GM18868 (cell line): ENCODE measurements around the gene ZNF836.
A peak's percentile ranks its signal among the peaks of the same experiment; 100 is the strongest.
"Not testable (repeated sequence)": the region's sequence is repeated elsewhere in the genome, so short reads cannot be mapped to it uniquely, and the experiment has no call there.

Source experiments
- ATAC-seq: cut with Tn5 transposase; IDR thresholded peaks from one replicate; pipeline ENCODE4 v1.9.1; 2021; ENCODE audit warnings: mild to moderate bottlenecking, moderate library complexity; ENCODE audit not compliant: unreplicated experiment

ZNF836 gene

GRCh38 chr19:52171321-52172169 is at the start of gene ZNF836:
Gene ZNF836, minus strand, starts transcription at chr19:52171621. Its CDS starts 3,549 bp downstream, at chr19:52168072.
- ATAC-seq = peak; percentile 77

DNA sequence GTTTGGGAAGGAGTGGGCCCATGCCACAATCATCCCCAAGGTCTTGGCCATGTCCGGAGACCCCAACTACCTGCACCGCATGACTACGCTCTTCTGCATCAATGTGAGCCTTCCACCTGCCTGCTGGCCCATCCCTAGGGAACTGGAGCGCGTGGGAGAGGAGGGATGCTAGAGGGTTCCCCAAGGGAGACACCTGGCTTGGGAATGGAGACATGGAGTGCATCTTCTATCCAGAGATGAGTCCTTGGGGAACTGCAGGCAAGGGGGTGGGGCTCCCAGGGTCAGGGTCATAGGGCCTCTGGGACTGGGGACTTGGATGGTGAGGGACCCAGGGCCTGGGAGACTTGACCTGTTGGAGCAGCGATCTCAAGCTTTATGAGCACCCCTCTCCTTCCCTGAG is 49.6 kb upstream of the ZNF836 start:
- no peak for ATAC-seq

DNA sequence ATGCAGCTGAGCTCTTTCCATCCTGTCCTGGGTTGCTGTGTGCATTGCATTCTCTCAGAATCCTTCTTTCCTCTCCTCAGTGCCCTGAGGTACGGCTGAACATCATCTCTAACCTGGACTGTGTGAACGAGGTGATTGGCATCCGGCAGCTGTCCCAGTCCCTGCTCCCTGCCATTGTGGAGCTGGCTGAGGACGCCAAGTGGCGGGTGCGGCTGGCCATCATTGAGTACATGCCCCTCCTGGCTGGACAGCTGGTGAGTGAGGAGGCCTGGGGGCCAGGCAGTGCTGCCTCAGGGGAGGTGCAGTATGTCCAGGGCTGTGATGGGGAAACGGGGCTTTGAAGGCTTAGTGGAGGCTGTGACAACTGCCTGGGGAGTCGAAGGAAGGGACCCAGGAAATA is 48.2 kb upstream of the ZNF836 start:
- ATAC-seq = no peak

GRCh38 chr19:52217576-52217975 is 46.2 kb upstream of the ZNF836 start:
- ATAC-seq = no peak

DNA sequence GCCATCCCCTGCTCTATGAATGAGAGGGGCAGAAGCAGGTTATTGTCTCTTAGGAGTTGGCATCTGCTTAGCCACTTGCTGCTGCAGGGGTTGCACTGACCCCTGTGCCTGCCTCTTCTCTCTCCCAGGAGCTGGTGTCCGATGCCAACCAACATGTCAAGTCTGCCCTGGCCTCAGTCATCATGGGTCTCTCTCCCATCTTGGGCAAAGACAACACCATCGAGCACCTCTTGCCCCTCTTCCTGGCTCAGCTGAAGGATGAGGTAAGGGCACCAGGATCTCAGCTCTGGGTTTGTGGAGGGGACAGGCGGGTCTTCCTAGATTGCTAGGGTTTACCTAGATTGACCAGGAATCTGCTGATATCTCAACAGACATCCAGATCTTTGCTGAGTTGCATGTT is 45.0 kb upstream of the ZNF836 start:
- ATAC-seq = no peak

DNA sequence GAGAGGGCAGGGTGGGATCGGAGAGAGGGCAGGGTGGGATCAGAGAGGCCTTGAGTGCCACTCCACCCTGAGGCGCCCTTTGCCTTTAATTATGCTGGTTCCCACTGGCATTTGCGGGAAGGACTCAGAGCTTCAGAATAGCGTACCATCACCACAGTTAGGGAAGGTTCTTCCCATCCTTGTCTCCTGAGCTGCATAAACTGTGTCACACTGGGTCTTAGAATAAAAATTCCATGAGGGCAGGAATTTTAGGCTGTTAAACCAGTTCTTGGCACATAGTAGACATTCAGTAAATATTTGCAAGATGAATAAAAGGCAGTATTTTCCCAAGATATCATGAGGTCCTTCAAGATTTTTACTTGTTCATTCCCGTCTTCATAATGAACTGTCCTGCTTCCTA is 42.8 kb upstream of the ZNF836 start:
- ATAC-seq = no peak

DNA sequence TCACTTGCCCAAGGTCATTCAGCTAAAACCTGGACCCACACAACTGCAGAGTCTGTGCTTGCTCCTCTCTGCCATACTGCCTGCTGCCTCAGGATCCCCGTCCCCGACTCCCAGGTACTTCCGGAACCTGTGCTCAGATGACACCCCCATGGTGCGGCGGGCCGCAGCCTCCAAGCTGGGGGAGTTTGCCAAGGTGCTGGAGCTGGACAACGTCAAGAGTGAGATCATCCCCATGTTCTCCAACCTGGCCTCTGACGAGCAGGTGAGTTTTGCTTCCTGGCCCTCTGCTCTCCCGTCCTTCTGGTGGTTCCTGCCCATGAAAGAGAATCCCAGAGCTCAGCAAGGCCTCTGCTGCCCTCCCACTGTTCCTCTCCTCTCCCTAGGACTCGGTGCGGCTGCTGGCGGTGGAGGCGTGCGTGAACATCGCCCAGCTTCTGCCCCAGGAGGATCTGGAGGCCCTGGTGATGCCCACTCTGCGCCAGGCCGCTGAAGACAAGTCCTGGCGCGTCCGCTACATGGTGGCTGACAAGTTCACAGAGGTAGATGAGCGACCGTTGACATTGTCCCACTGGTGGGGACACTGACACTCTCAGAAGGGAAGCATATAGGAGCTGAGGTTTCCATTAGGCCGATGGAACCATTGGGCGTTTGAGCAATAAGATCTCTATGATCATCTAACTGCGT is 41.3 kb upstream of the ZNF836 start:
- no peak for ATAC-seq

DNA sequence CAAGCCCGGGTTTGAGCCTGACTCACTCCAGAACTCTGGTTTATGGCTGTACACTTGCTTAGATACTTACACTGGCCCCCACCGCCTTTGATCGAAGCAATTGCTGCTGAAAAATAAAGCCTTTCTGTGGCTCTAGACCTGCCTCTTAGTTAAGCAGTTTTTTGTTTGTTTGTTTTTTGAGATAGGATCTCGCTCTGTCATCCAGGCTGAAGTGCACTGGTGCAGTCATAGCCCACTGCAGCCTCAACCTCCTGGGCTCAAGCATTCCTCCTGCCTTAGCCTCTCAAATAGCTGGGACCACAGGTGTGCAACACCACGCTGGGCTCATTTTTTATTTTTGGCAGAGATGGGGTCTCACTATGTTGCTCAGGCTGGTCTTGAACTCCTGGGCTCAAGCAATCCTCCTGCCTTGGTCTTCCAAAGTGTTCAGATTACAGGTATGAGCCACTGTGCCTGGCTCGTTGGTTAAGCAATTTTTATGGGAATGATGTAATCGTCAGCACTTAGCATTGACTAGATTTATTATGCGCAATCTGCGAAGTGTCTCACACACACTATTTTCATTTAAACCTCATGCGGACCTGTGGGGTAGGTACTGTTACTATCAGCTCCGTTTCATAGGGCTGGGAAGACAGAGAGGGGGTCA is 40.6 kb upstream of the ZNF836 start:
- ATAC-seq = no peak

DNA sequence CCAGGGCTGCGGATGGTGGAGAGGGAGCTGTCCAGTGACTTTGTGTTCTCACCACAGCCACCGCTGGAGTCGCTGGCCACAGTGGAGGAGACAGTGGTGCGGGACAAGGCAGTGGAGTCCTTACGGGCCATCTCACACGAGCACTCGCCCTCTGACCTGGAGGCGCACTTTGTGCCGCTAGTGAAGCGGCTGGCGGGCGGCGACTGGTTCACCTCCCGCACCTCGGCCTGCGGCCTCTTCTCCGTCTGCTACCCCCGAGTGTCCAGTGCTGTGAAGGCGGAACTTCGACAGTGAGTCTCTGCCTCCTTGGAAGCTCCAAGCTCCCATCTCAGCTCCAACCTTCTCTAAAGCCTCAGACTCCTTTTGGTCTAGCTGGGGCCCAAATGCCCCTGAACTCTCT is 39.8 kb upstream of the ZNF836 start:
- no peak for ATAC-seq

GRCh38 chr19:52206481-52206880 is 35.1 kb upstream of the ZNF836 start:
- no peak for ATAC-seq

- not testable (repeated sequence) for ATAC-seq
These were observed 29.5 kb upstream of the ZNF836 start for GRCh38 chr19:52200755-52201391.

DNA sequence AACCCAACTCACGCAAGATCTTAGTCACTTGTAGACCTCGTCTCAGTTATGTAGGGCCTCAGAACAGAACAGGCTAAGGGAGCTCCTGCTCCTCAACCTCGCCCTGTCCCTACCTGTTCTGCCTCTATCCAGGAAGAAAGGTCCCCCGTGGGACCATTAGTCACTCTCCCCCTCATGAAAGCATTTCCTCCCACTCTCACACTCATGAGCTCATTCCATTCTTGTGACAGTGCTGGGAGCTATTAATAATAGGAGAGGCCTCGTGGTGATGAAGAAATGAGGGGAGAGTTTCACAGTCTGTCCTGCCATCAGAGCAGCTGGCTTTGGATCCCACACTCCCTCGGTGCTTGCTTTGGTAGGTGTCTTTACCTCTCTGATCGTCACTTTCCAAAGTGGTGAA is 28.6 kb upstream of the ZNF836 start:
- ATAC-seq = no peak

DNA sequence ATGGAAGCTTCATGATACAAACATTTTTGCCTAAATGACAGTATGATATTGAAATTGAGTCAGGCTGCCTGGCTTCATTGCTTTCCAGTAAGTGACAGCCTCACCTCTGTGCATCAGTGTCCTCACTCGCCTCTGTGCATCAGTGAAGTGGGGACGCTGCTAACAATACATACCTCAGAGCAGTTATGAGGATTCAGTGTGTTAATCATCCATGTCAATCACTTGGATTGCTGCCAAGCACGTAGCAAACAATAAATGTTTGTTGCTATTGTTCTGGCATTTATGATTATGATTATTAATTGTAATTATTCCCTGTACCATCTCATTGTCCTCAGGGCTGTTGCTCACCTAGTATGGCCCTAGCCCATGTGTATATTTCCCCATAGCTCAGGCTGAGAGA is 27.3 kb upstream of the ZNF836 start:
- ATAC-seq = no peak

DNA sequence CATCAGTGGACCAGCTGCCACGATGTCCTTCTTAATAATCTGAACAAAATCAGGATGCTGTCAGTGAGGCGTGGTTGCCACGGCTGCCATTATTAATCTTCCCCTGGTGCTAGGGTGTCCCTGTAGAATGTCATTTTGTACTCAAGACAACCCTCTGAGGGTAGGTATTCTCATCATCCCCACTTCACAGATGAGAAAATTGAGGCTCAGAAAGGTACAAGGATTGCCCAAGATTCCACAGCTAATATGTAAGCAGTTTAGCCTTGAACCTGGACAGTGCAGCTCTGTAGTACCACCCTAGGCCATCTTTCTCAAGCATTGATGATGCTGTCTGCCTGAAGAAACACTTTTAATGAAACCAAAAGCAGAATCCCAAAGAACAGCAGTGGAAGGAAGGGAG is 26.5 kb upstream of the ZNF836 start:
- no peak for ATAC-seq

DNA sequence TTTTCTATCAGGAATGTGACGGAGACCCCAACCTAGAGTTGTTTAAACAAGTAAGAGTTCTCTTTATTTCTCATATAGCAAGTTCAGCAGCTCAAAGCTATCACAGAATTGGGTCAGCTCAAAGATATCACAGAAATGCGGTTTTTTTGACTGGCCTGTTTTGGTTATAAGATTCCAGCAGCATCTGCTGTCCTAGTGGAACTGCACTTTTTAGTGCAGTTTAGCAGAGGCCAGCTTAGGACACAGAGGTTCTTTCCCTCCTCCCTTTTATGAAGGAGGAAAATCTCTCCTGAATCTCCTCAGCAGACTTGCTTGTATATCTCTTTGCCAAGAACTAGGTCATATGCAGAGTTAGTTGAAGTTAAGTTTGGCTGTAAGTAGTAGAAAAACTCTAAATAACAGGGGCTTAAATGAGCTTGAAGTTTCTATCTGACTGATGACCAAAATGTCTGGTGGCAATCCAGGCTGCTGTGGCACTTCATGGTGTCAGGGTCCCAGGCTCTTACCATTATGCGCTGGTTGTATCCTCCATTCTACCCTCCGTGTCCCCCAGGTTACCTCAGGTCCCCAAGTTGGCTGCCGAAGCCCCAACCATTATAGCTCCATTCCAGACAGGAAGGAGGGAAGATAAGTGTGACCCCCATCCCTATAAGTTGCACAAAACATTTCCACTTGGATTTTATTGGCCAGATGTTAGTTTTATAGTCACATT is 25.0 kb upstream of the ZNF836 start:
- no peak for ATAC-seq

- no peak for ATAC-seq
These were observed 20.5 kb upstream of the ZNF836 start for GRCh38 chr19:52191951-52192350.

- no peak for ATAC-seq
These were observed 20.0 kb upstream of the ZNF836 start for GRCh38 chr19:52191389-52191788.

DNA sequence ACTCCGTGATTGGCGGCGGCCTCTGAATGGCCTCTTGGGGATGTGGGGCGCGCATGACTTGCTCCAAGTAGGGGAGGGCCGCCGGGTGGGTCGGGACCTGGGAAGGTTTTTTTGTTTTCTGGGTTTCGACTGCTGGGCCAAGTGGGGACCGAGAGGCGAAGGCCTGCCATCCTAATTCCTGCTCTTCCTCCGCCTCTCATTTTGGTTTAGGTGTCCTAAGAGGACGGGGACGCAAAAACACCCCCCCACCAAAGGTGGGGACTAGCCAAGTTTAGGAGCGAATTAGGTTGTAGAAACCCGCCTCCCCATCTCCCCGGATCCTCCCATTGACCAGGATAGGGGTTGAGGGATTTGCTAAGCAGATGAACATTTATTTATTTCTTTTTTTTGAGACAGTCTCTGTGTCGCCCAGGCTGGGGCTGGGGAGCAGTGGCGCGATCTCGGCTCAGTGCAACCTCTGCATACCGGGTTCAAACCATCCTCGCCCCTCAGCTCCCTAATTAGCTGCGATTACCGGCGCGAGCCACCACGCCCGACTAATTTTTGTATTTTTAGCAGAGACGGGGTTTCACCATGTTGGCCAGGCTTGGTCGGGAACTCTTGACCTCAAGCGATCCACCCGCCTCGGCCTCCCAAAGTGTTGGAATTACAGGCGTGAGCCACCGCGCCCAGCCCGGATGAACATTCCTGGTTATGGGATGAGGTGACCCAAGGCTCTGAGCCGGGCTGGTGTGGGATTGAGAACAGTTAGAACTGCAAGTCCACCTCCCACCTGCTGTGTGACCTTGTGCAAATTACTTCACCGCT is 19.3 kb upstream of the ZNF836 start:
- no peak for ATAC-seq

GRCh38 chr19:52189735-52190486 is 18.5 kb upstream of the ZNF836 start, which contains the start of gene PPP2R1A:
Gene PPP2R1A, plus strand, starts transcription at chr19:52190052. Its CDS starts 45 bp downstream, at chr19:52190097.
- ATAC-seq = peak; percentile 83
